ENCODE data around the gene PRKCB.
"Not testable (repeated sequence)": the region's sequence is repeated elsewhere in the genome, so short reads cannot be mapped to it uniquely, and the experiment has no call there.

PRKCB gene

GRCh38 chr16:24027466-24027865 is 191.7 kb downstream of the PRKCB start:
- TF ChIP-seq CTCF (IDR thresholded peaks at IDR 0.05; ENCODE audit: low read length, missing control alignments): no peak
- no peak overlapping the region for H3K4me3 ChIP-seq (replicated peaks; ENCODE audit: low read depth, low read length)
- no peak for DNase-seq (ENCODE audit: low read depth)

- not testable (repeated sequence) for DNase-seq (ENCODE audit: low read depth); H3K4me3 ChIP-seq (replicated peaks; ENCODE audit: low read depth, low read length)
These were observed 194.1 kb downstream of the PRKCB start for GRCh38 chr16:24029841-24030240.

- no peak for DNase-seq (ENCODE audit: low read depth)
- no peak overlapping the region for H3K4me3 ChIP-seq (replicated peaks; ENCODE audit: low read depth, low read length)
- TF ChIP-seq CTCF (IDR thresholded peaks at IDR 0.05; ENCODE audit: low read length, missing control alignments): no peak
These were observed 199.5 kb downstream of the PRKCB start for GRCh38 chr16:24035127-24035842.

- no peak overlapping the region for H3K4me3 ChIP-seq (replicated peaks; ENCODE audit: low read depth, low read length)
- no peak for TF ChIP-seq CTCF (IDR thresholded peaks at IDR 0.05; ENCODE audit: low read length, missing control alignments)
- no peak for DNase-seq (ENCODE audit: low read depth)
These were observed 200.3 kb downstream of the PRKCB start for GRCh38 chr16:24036038-24036543.

- no peak overlapping the region for H3K4me3 ChIP-seq (replicated peaks; ENCODE audit: low read depth, low read length)
- peak; percentile 59 for DNase-seq (ENCODE audit: low read depth)
- peak; percentile 69 for TF ChIP-seq CTCF (IDR thresholded peaks at IDR 0.05; ENCODE audit: low read length, missing control alignments)
These were observed 200.8 kb downstream of the PRKCB start for GRCh38 chr16:24036614-24037013.

GRCh38 chr16:24037335-24037734 is 201.6 kb downstream of the PRKCB start:
- no peak for DNase-seq (ENCODE audit: low read depth)
- no peak for TF ChIP-seq CTCF (IDR thresholded peaks at IDR 0.05; ENCODE audit: low read length, missing control alignments)
- H3K4me3 ChIP-seq (replicated peaks; ENCODE audit: low read depth, low read length): no peak overlapping the region

GRCh38 chr16:24041834-24042631 is 206.2 kb downstream of the PRKCB start:
- peak; percentile 60 for DNase-seq (ENCODE audit: low read depth)
- TF ChIP-seq CTCF (IDR thresholded peaks at IDR 0.05; ENCODE audit: low read length, missing control alignments): peak; percentile 76
- H3K4me3 ChIP-seq (replicated peaks; ENCODE audit: low read depth, low read length): no peak overlapping the region

All from fibroblast of pulmonary artery (primary cell).